ENCODE measurements around the gene IPPK.

Gene IPPK

GRCh38 chr9:92656537-92656925, 13.4 kb downstream of the IPPK start:
- DNase-seq = no peak

- DNase-seq = no peak
These were observed 13.9 kb downstream of the IPPK start for GRCh38 chr9:92655896-92656536.

GRCh38 chr9:92655366-92655765, 14.6 kb downstream of the IPPK start:
- DNase-seq = no peak

- DNase-seq = no peak
These were observed 15.2 kb downstream of the IPPK start for GRCh38 chr9:92654481-92655301.

DNA sequence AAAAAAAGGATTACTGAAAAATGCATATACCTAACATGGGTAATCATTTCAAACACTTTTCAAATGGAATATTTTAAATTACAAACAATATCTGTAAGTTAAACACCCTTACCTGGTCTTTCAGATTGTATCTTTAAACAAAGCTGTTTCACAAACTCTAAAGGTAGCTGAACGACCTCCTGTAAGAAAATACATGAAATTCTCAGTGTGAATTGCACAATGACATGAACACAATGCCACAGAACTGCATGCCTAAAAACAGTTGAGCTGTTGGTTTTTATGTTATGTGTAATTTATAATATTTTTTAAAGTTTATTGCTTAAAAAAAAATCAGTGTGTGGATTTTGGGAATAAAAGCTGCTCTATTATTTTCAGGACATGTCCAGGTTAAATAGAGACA, 17.5 kb downstream of the IPPK start:
- no peak for DNase-seq

GRCh38 chr9:92650839-92651621, 18.9 kb downstream of the IPPK start:
- DNase-seq = no peak

DNA sequence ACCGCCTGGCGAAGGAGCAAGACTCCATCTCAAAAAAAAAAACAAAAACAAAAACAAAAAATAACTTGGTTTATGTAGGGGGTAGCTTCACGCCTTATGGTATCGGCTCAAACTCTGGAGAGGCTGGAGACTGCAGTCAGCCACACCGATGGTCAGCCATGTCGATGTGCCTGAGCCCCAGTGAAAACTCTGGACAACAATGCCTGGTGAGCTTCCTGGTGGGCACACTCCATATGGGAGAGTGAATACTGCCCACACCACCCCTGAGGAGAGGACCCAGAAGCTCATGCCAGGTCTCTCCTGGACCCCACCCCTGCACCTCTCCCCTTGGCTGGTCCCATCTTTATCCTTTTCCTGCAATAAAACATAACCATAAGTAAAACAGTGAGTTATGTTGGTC, 19.6 kb downstream of the IPPK start:
- no peak for DNase-seq

DNA sequence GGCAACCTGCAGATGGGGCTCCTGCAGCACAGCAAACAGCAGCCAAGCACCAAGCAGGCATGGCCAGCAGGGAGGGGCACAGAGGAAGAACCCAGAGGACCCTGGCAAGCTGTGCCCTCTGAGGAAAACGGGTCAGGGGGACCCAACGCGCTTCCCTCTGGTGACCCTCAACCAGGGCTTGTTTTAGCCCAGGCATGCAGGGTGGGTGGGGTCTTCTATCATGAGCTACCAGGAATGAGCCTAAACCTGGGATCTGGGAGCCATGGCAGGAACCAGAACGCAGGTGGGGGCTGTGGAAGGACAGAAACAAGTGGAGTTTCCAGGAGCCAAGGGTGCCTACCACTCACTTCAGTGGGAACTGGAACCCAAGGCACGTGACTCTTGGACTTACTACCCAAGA, 20.9 kb downstream of the IPPK start:
- DNase-seq = no peak

GRCh38 chr9:92648474-92648971, 21.4 kb downstream of the IPPK start:
- DNase-seq = no peak

- DNase-seq = no peak
These were observed 22.1 kb downstream of the IPPK start for GRCh38 chr9:92647671-92648473.

DNA sequence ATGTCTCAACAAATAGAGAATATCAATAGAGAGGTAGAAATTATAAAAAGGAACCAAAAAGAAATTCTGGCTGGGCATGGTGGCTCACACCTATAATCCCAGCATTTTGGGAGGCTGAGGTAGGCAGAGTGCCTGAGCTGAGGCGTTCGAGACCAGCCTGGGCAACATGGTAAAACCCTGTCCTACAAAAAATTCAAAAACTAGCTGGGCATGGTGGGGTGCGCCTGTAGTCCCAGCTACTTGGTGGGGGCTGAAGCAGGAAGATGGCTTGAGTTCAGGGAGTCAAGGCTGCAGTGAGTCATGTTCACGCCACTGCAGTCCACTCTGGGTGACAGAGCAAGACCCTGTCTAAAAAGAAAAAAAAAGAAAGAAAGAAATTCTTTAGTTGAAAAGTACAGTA, 24.9 kb downstream of the IPPK start:
- no peak for DNase-seq

GRCh38 chr9:92644278-92644677, 25.7 kb downstream of the IPPK start:
- no peak for DNase-seq

GRCh38 chr9:92642564-92642963, 27.4 kb downstream of the IPPK start:
- DNase-seq = no peak

DNA sequence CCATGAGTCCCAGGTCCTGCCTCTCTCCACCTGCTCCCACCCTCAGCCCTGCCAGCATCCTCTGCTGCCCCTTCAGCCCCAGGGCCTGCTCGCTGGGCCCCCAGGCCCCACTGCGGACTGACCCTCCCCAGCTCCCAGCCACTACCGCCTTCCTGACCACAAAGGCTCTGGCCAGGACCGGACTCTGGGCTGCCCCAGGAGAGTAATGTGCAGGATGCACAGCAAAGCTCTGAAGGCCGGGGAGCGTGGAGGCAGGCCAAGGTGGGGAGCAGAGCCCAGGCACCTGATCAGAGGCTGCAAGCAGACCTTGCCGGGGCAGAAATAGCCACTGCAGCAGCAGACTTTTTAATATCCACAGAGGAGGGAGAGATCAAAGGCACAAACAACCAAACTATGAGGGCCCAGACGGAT, 27.9 kb downstream of the IPPK start:
- no peak for DNase-seq

- DNase-seq = no peak
These were observed 28.7 kb downstream of the IPPK start for GRCh38 chr9:92641092-92641809.

DNA sequence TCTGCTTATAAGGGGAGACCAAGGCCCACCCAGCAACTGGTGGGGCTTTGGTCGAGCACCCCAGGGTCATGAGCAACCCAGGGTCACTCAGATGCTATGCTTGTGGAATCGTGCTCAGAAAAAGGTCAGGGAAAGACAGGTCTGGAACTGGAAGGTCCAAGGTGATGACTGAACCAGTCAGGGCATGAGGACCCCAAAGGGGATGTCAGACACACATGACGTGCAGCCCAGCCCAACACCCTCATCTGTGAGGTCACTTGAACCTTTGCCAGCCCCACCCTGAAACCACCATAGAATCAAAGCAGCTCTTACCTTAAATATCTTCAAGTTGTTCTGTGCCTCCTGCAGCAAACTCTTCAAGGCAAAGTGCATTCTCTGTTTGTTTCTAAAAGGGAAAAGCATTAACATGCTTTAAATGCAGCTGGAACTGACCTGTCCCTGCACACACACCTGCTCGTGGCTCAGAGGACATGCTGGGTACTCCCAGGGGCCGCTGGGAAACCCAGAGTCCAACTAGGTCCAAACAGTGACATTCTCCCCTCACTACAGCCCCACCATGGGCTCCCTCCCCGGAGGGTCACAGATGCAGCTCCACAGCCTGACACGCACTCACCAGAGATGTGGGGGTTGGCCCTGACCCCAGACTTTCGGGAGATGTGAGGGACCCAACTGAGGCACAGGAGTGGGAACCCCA, 29.4 kb downstream of the IPPK start:
- no peak for DNase-seq

GRCh38 chr9:92639791-92640271, 30.1 kb downstream of the IPPK start:
- no peak for DNase-seq

GRCh38 chr9:92639124-92639523, 30.8 kb downstream of the IPPK start:
- DNase-seq = no peak

DNA sequence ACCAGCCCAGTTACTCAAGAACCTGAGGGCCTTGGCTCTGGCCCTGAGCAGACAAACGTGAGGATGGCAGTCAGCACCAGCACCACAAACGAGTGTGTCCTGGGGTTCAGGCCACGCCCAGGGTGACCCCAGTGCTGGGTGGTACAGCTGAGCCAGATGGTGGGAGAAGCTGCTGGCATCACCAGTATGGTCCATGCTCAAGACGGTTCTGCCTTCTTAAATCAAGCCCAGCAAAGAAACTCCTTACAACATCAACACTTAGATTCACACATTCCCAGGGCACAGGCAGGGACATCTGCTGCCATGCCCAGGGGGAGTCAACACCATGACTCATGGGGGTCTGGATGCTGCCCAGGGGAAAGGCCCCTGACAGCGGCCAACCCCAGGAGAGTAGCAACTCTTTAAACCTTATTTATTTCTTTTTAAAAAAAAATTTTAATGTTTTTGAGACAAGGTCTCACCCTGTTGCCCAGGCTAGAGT, 31.3 kb downstream of the IPPK start:
- no peak for DNase-seq

GRCh38 chr9:92637886-92638620, 31.9 kb downstream of the IPPK start:
- DNase-seq = no peak
